Motor neuron (in vitro differentiated cells): Measurements from ENCODE around the gene AGRP. TPM values are rescaled to one million over a fixed set of nuclear protein-coding genes. Genes with fewer than 3 reads are reported as not detected.

Experiments used
- ATAC-seq, 8 experiments: fragments of 200-7000 bp; cut with Tn5 transposase; replicated peaks in 6 of 8; 2 replicates each; pipeline ENCODE4 v1.8.0; 2021; ENCODE audit warnings: mild to moderate bottlenecking in 8 of 8, moderate library complexity in 8 of 8
- H3K27ac ChIP-seq, 2 donors: fragments of 250-450 bp; sonication (Bioruptor Pico); 2 replicates each; pipeline ENCODE4 v1.9.0; 2021; ENCODE audit warnings: antibody characterized with exemption in 2 of 2, mild to moderate bottlenecking in 2 of 2, moderate library complexity in 1 of 2
- H3K4me1 ChIP-seq, 2 donors: fragments of 250-450 bp; sonication (Bioruptor Pico); replicated peaks in 1 of 2; 2 replicates each; pipeline ENCODE4 v1.6.1; 2021; ENCODE audit warnings: antibody characterized with exemption in 2 of 2, mild to moderate bottlenecking in 2 of 2, moderate library complexity in 1 of 2
- H3K4me3 ChIP-seq, 5 donors: fragments of 250-450 bp; sonication (Bioruptor Pico); 2 replicates each; pipeline ENCODE4 v1.9.0; 2021; ENCODE audit warnings: antibody characterized with exemption in 5 of 5, mild to moderate bottlenecking in 5 of 5, moderate library complexity in 4 of 5
- WGBS, 10 experiments: fragments of 450-650 bp; shearing (Covaris generic); methylation state at CpG; one replicate each; pipeline ENCODE4 v1.0.0; 2022; 5-methylcytosine and 5-hydroxymethylcytosine counted together
- in situ Hi-C, 9 experiments: fragments of 400-800 bp; cut with MboI; loops; one replicate each; pipeline ENCODE4 v1.15.0; 2021; ENCODE audit warnings: low sequenced_read_pairs in 9 of 9, low pct_unique_long_range_greater_than_20kb in 2 of 9; ENCODE audit not compliant: unreplicated experiment in 9 of 9
- total RNA-seq, 8 experiments: library from RNA; unstranded; fragments of 300-600 nt; gene quantifications; 2 replicates each; pipeline versions ENCODE4 v1.2.3 to v1.2.4, GENCODE V29; 2022

Gene AGRP
- total RNA-seq, 8 experiments from 2014 or later, result 0.27 to 0.81 (median 0.66) TPM; not detected in 5

GRCh38 chr16:67466581-67466980 lies 16.8 kb downstream of the AGRP start:
- H3K4me1 ChIP-seq, result peaks cover 0 to 4% of the 10 kb centered on the region in 2 donors
- H3K27ac ChIP-seq, result no peak overlapping the region
- WGBS, 10 experiments, result 61 to 95% (median 83%) methylated on average over 2 to 5 of the region's 6 CpGs
- in situ Hi-C loops, result no loop called here
- no peak for ATAC-seq
- no peak overlapping the region for H3K4me3 ChIP-seq

GRCh38 chr16:67464565-67464964 lies 18.8 kb downstream of the AGRP start:
- Histone ChIP-seq H3K4me3 (no peak overlapping the region), H3K4me1 (peaks cover 0 to 4% of the 10 kb centered on the region in 2 donors), H3K27ac (no peak overlapping the region)
- WGBS, 10 experiments, result 67 to 100% (median 90%) methylated on average over 1 of the region's 2 CpGs; no CpG with 5 or more reads in 6 of the 10 experiments
- in situ Hi-C loops, result no loop called here
- ATAC-seq, result no peak

GRCh38 chr16:67463691-67464090 lies 19.7 kb downstream of the AGRP start:
- no peak for ATAC-seq
- in situ Hi-C loops, result no loop called here
- H3K4me3 ChIP-seq, result no peak overlapping the region
- 80 to 89% methylated on average over 1 of the region's 4 CpGs; no CpG with 5 or more reads in 8 of the 10 experiments for WGBS, 10 experiments
- H3K4me1 ChIP-seq, result peaks cover 0 to 4% of the 10 kb centered on the region in 2 donors
- no peak overlapping the region for H3K27ac ChIP-seq

- H3K4me3 ChIP-seq, result no peak overlapping the region
- in situ Hi-C loops, result no loop called here
- peaks cover 0 to 4% of the 10 kb centered on the region in 2 donors for H3K4me1 ChIP-seq
- WGBS, 10 experiments, result 14 to 96% (median 90%) methylated on average over 1 to 4 of the region's 5 CpGs; no CpG with 5 or more reads in 2 of the 10 experiments
- ATAC-seq, result peak in 3 of 8 experiments; percentile 42 to 46 (median 45)
- no peak overlapping the region for H3K27ac ChIP-seq
These were observed 20.3 kb downstream of the AGRP start for GRCh38 chr16:67463059-67463458.

GRCh38 chr16:67462279-67462655 lies 21.1 kb downstream of the AGRP start:
- no peak for ATAC-seq
- in situ Hi-C loops, result no loop called here
- peaks cover 0 to 4% of the 10 kb centered on the region in 2 donors for H3K4me1 ChIP-seq
- WGBS, 10 experiments, result 20 to 100% (median 85%) methylated on average over 1 to 3 of the region's 5 CpGs; no CpG with 5 or more reads in 4 of the 10 experiments
- H3K27ac ChIP-seq, result no peak overlapping the region
- no peak overlapping the region for H3K4me3 ChIP-seq

- 35 to 100% (median 90%) methylated on average over 1 to 4 of the region's 8 CpGs; no CpG with 5 or more reads in 3 of the 10 experiments for WGBS, 10 experiments
- in situ Hi-C loops, result no loop called here
- H3K4me1 ChIP-seq, result peaks cover 0 to 4% of the 10 kb centered on the region in 2 donors
- ATAC-seq, result peak in 3 of 8 experiments; percentile 13 to 35 (median 26)
- H3K4me3 ChIP-seq, result no peak overlapping the region
- H3K27ac ChIP-seq, result no peak overlapping the region
These were observed 21.6 kb downstream of the AGRP start for GRCh38 chr16:67461600-67462278.

GRCh38 chr16:67460961-67461360 lies 22.4 kb downstream of the AGRP start:
- ATAC-seq, result no peak
- Histone ChIP-seq H3K4me3 (no peak overlapping the region), H3K4me1 (peaks cover 0 to 4% of the 10 kb centered on the region in 2 donors), H3K27ac (no peak overlapping the region)
- in situ Hi-C loops, result no loop called here
- WGBS, 10 experiments, result 100% methylated on average over 1 of the region's 2 CpGs; no CpG with 5 or more reads in 9 of the 10 experiments

GRCh38 chr16:67460168-67460567 lies 23.2 kb downstream of the AGRP start:
- peak in 2 of 8 experiments; percentile 5 to 38 for ATAC-seq
- no peaks in the 10 kb centered on the region for H3K4me1 ChIP-seq
- WGBS, 10 experiments, result 80 to 93% (median 81%) methylated on average over 2 to 5 of the region's 5 CpGs; no CpG with 5 or more reads in 7 of the 10 experiments

GRCh38 chr16:67459861-67460150 lies 23.5 kb downstream of the AGRP start:
- no peak overlapping the region for H3K27ac ChIP-seq
- in situ Hi-C loops, result no loop called here
- H3K4me1 ChIP-seq, result no peaks in the 10 kb centered on the region
- no peak overlapping the region for H3K4me3 ChIP-seq
- no peak for ATAC-seq
- WGBS, 10 experiments, result no CpG with 5 or more reads among the region's 3 CpGs

More at GRCh38 chr16:67460168-67460567, 23.2 kb downstream of the AGRP start:
- Histone ChIP-seq H3K27ac (no peak overlapping the region), H3K4me3 (no peak overlapping the region)
- in situ Hi-C loops, result no loop called here

GRCh38 chr16:67459066-67459860 lies 24.1 kb downstream of the AGRP start:
- in situ Hi-C loops, result no loop called here
- WGBS, 10 experiments, result 33 to 100% (median 40%) methylated on average over 1 to 2 of the region's 7 CpGs; no CpG with 5 or more reads in 5 of the 10 experiments

GRCh38 chr16:67458121-67458641 lies 25.2 kb downstream of the AGRP start:
- in situ Hi-C loops, result no loop called here
- WGBS, 10 experiments, result 40 to 90% (median 80%) methylated on average over 1 to 5 of the region's 6 CpGs; no CpG with 5 or more reads in 5 of the 10 experiments
- Histone ChIP-seq H3K4me3 (no peak overlapping the region), H3K27ac (no peak overlapping the region), H3K4me1 (no peaks in the 10 kb centered on the region)
- no peak for ATAC-seq

More at GRCh38 chr16:67459066-67459860, 24.1 kb downstream of the AGRP start:
- Histone ChIP-seq H3K4me1 (no peaks in the 10 kb centered on the region), H3K27ac (no peak overlapping the region), H3K4me3 (no peak overlapping the region)
- ATAC-seq, result peak in 4 of 8 experiments; percentile 8 to 37 (median 27)

- 50% methylated on average over 1 of the region's 7 CpGs; no CpG with 5 or more reads in 9 of the 10 experiments for WGBS, 10 experiments
- H3K4me3 ChIP-seq, result no peak overlapping the region
- ATAC-seq, result no peak
- H3K27ac ChIP-seq, result no peak overlapping the region
- in situ Hi-C loops, result no loop called here
- H3K4me1 ChIP-seq, result no peaks in the 10 kb centered on the region
These were observed 25.7 kb downstream of the AGRP start for GRCh38 chr16:67457611-67458010.

- Histone ChIP-seq H3K27ac (no peak overlapping the region), H3K4me1 (no peaks in the 10 kb centered on the region), H3K4me3 (no peak overlapping the region)
- in situ Hi-C loops, result no loop called here
- 10 to 100% (median 53%) methylated on average over 1 to 3 of the region's 6 CpGs; no CpG with 5 or more reads in 3 of the 10 experiments for WGBS, 10 experiments
- ATAC-seq, result peak in 5 of 8 experiments; percentile 13 to 68 (median 26)
These were observed 26.8 kb downstream of the AGRP start for GRCh38 chr16:67456391-67457081.
